ENCODE data around the gene ANKRD11. TPM values are rescaled to one million over a fixed set of nuclear protein-coding genes. Genes with fewer than 3 reads are reported as not detected.

Gene ANKRD11
- total RNA-seq, result 47.0 and 58.6 TPM in 2 replicates

DNA sequence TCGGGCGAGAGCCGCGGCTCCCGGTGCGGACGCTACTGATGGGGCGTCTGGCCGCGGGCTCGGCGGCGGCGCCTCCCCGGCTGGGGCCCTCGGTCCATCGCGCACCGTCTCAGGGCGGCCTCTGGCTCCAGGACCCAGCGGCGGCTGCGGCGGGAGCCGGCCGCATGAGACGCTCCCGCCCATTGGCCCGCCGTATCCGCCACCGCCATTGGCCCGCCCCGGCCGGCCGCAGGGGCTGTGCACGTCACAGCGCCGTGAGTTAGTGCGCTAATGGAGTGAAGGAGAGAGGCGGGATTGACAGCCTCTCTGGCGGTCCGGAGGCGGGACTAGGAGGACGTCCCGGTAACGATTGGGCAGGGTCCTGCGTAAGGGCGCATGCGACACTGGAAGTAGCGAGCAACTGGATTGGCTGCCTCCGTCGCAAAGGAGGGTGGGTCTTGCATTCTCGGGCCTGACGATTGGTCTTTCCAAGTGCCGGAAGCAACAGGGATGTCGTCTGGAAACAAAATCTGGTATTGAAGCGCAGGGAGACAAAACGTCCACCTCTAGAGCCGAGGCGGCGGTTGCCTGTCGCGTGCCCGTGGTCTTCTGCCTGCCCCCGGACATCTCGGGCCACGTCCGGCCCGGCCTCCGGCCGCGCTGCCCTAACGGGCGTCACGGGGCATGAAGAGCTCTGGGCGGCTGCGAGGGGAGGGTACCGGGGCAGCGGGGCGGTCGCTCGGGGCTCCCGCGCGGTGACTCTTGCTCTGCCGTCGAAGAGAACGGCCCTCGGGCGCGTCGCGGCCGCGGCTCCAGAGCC is at the start of gene ANKRD11:
ANKRD11 (minus strand) TSS at position 123 of the 799 bp plus-strand sequence. CDS start 173,542 bp downstream, outside the sequence.

DNA sequence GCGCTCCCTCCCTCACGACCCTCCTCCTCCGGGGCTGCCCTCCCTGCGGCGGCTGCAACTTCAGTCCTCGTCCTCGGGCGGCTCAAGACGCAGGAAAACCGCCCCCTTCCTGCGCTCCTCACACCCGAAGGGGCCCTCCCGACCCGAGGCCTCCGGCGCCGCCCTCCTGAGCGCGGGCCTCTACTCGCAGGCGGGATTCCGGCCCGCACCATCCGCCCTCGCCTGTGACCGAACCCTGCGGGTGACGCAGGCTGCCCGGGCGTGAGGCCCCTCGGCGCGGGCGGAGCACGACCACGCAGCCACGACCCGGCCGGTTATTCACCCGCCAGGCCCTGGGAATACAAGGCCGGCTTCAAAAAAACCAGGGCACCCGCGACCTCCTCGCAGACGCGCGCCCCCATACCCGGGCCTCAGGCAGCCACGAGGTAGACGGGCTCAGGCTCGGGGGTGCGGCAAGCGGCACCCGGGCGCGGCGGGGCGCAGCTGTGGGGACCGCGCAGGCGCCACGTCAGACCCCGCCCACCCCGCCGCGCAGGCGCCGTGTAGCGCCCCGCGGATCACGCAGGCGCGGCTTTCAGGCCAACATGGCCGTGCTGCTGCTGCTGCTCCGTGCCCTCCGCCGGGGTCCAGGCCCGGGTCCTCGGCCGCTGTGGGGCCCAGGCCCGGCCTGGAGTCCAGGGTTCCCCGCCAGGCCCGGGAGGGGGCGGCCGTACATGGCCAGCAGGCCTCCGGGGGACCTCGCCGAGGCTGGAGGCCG is 17.7 kb upstream of the ANKRD11 start, which contains the start of gene SPG7:
SPG7 (plus strand) TSS at position 570 of the 757 bp plus-strand sequence; CDS start at position 585, 15 bp downstream.

Other genes with a start within 250 kb of the ANKRD11 start
- gene SPG7, start 17.8 kb upstream of the ANKRD11 start, total RNA-seq, result 46.0 and 67.1 TPM in 2 replicates
- gene RPL13, start 70.1 kb upstream of the ANKRD11 start, total RNA-seq, result 9,039 and 11,152 TPM in 2 replicates
- gene CPNE7, start 85.2 kb upstream of the ANKRD11 start, total RNA-seq, result 11.6 and 29.1 TPM in 2 replicates
- gene DPEP1, start 123.1 kb upstream of the ANKRD11 start, total RNA-seq, result 2.8 and 5.5 TPM in 2 replicates
- 74.3 and 82.3 TPM in 2 replicates for gene CHMP1A, start 167.1 kb upstream of the ANKRD11 start, total RNA-seq
- 2.0 and 7.6 TPM in 2 replicates for gene SPATA33, start 167.3 kb upstream of the ANKRD11 start, total RNA-seq
- gene CDK10, start 196.1 kb upstream of the ANKRD11 start, total RNA-seq, result 41.0 and 45.5 TPM in 2 replicates
- 10.3 and 19.4 TPM in 2 replicates for gene SPATA2L, start 211.1 kb upstream of the ANKRD11 start, total RNA-seq
- 7.8 and 12.0 TPM in 2 replicates for gene VPS9D1, start 230.3 kb upstream of the ANKRD11 start, total RNA-seq
- 14.0 and 16.8 TPM in 2 replicates for gene ZNF276, start 231.0 kb upstream of the ANKRD11 start, total RNA-seq